NCI-H1105 (cell line): ENCODE results near the gene ONECUT3.
"Not testable (repeated sequence)": the region's sequence is repeated elsewhere in the genome, so short reads cannot be mapped to it uniquely, and the experiment has no call there.

Source experiments
- DNase-seq: peaks from one replicate; lab custom pipeline; 2025; lab: John Stamatoyannopoulos, UW

Gene ONECUT3

GRCh38 chr19:1794424-1795172, 41.3 kb downstream of the ONECUT3 start:
- no peak for DNase-seq

- DNase-seq: no peak
Observed at GRCh38 chr19:1796395-1797142, 43.3 kb downstream of the ONECUT3 start.

GRCh38 chr19:1797313-1797712, 44.0 kb downstream of the ONECUT3 start:
- not testable (repeated sequence) for DNase-seq

GRCh38 chr19:1799695-1800342, 46.5 kb downstream of the ONECUT3 start:
- peak; percentile 31 for DNase-seq

- no peak for DNase-seq
Observed at GRCh38 chr19:1804858-1805257, 51.6 kb downstream of the ONECUT3 start.

- no peak for DNase-seq
Observed at GRCh38 chr19:1805401-1806183, 52.3 kb downstream of the ONECUT3 start.

- no peak for DNase-seq
Observed at GRCh38 chr19:1806184-1807029, 53.1 kb downstream of the ONECUT3 start.

- DNase-seq: no peak
Observed at GRCh38 chr19:1807030-1807694, 53.9 kb downstream of the ONECUT3 start.

- no peak for DNase-seq
Observed at GRCh38 chr19:1807695-1808394, 54.5 kb downstream of the ONECUT3 start.

GRCh38 chr19:1808395-1808731, 55.1 kb downstream of the ONECUT3 start:
- DNase-seq: no peak

- no peak for DNase-seq
Observed at GRCh38 chr19:1809678-1810077, 56.4 kb downstream of the ONECUT3 start.

GRCh38 chr19:1810439-1811160, 57.3 kb downstream of the ONECUT3 start:
- no peak for DNase-seq

GRCh38 chr19:1811472-1811894, 58.2 kb downstream of the ONECUT3 start:
- DNase-seq: no peak

GRCh38 chr19:1811942-1812425, 58.7 kb downstream of the ONECUT3 start, which contains the start of gene ATP8B3:
Gene ATP8B3, minus strand, starts transcription at chr19:1812276. Its CDS starts 540 bp downstream, at chr19:1811736.
- no peak for DNase-seq

- peak; percentile 94 for DNase-seq
Observed at GRCh38 chr19:1812426-1813191, 59.3 kb downstream of the ONECUT3 start.

GRCh38 chr19:1813192-1814182, 60.2 kb downstream of the ONECUT3 start:
- DNase-seq: no peak

- no peak for DNase-seq
Observed at GRCh38 chr19:1814391-1814790, 61.1 kb downstream of the ONECUT3 start.
